Measurements from ENCODE around the gene GTF2IRD1.

- TF ChIP-seq ZNF274 (IDR thresholded peaks at IDR 0.05; ENCODE audit: low read depth, low read length) (no peak), SUZ12 (IDR thresholded peaks at IDR 0.05; ENCODE audit: extremely low read depth, insufficient read depth, insufficient read length) (no peak), YY1 (IDR thresholded peaks at IDR 0.05; ENCODE audit: insufficient read depth, insufficient read length) (no peak)
These were observed 49.4 kb downstream of the GTF2IRD1 start for GRCh38 chr7:74503061-74503460.
